HEK293 (cell line): ENCODE data around the gene SRSF6.

Experiments
- CTCF ChIA-PET: fragments of 350-600 bp; formaldehyde crosslinking; extraction: SDS; loops from one replicate; lab custom pipeline; 2021; ENCODE audit warnings: antibody characterized with exemption; lab: Yijun Ruan, JAX
- POLR2A ChIA-PET: fragments of 300-600 bp; formaldehyde crosslinking; extraction: SDS; loops from one replicate; lab custom pipeline; 2020; ENCODE audit warnings: antibody characterized with exemption, inconsistent platforms; lab: Yijun Ruan, JAX
- H3K27ac ChIP-seq: fragments of 200-500 bp; sonication (Bioruptor generic); 2 replicates; pipeline ENCODE4 v1.5.1; 2014; ENCODE audit warnings: low read depth, low read length, control low read depth, inconsistent platforms; ENCODE audit errors: extremely low read depth
- H3K36me3 ChIP-seq, 2 experiments: fragments of 200-500 bp in 1 of 2; sonication (Bioruptor generic) in 1 of 2; 1 replicate in 1 of 2; 2 replicates in 1 of 2; pipeline ENCODE4 v1.5.1; 2014 to 2017; ENCODE audit warnings: inconsistent platforms in 2 of 2, low read length in 2 of 2; ENCODE audit not compliant: control insufficient read depth in 2 of 2, insufficient read depth in 1 of 2
- H3K4me1 ChIP-seq: fragments of 200-500 bp; sonication (Bioruptor generic); 2 replicates; pipeline ENCODE4 v1.5.1; 2014; ENCODE audit warnings: mild to moderate bottlenecking, low read length, inconsistent platforms; ENCODE audit not compliant: control insufficient read depth, insufficient read depth
- H3K4me3 ChIP-seq: 2 replicates; pipeline ENCODE4 v1.5.1; 2011; ENCODE audit warnings: low read depth, mild to moderate bottlenecking, control low read depth, low read length, moderate library complexity
- H3K9me3 ChIP-seq: fragments of 200-500 bp; sonication (Bioruptor generic); 2 replicates; pipeline ENCODE4 v1.5.1; 2014; ENCODE audit warnings: low read depth, low read length, inconsistent platforms; ENCODE audit not compliant: control insufficient read depth, insufficient read depth
- GLIS2 ChIP-seq: fragments of 450-650 bp; formaldehyde crosslinking; IDR thresholded peaks from 2 replicates; pipeline ENCODE4 v1.5.1; 2016; ENCODE audit warnings: missing biosample characterization, missing genetic modification characterization
- ZNF112 ChIP-seq: fragments of 450-650 bp; formaldehyde crosslinking; IDR thresholded peaks from 2 replicates; pipeline ENCODE4 v1.5.0; 2017; ENCODE audit warnings: missing biosample characterization, missing genetic modification characterization
- ZNF221 ChIP-seq: fragments of 450-650 bp; formaldehyde crosslinking; IDR thresholded peaks from 2 replicates; pipeline ENCODE4 v1.5.1; 2017; ENCODE audit warnings: missing biosample characterization, missing genetic modification characterization, borderline replicate concordance
- ZNF341 ChIP-seq: fragments of 450-650 bp; formaldehyde crosslinking; IDR thresholded peaks from 2 replicates; pipeline ENCODE4; 2016; ENCODE audit warnings: low read depth, missing biosample characterization, missing genetic modification characterization
- ZNF664 ChIP-seq: fragments of 450-650 bp; formaldehyde crosslinking; IDR thresholded peaks from 2 replicates; pipeline ENCODE4 v1.5.1; 2016; ENCODE audit warnings: missing biosample characterization, missing genetic modification characterization
- ZNF701 ChIP-seq: fragments of 450-650 bp; formaldehyde crosslinking; IDR thresholded peaks from 2 replicates; pipeline ENCODE4 v1.5.1; 2016; ENCODE audit warnings: missing biosample characterization, missing genetic modification characterization
- ZNF76 ChIP-seq: fragments of 450-650 bp; formaldehyde crosslinking; IDR thresholded peaks from 2 replicates; pipeline ENCODE4; 2016; ENCODE audit warnings: low read depth, missing biosample characterization, missing genetic modification characterization, borderline replicate concordance
- ZNF776 ChIP-seq: fragments of 450-650 bp; formaldehyde crosslinking; IDR thresholded peaks from 2 replicates; pipeline ENCODE4 v1.5.0; 2017; ENCODE audit warnings: missing biosample characterization, missing genetic modification characterization, borderline replicate concordance
- TF ChIP-seq, protein P1 (sequence below): fragments of 450-650 bp; formaldehyde crosslinking; IDR thresholded peaks from 2 replicates; pipeline ENCODE4 v1.5.1; 2016; ENCODE audit warnings: missing biosample characterization, missing genetic modification characterization
- TF ChIP-seq, protein P2 (sequence below): fragments of 450-650 bp; formaldehyde crosslinking; IDR thresholded peaks from 2 replicates; pipeline ENCODE4 v1.5.1; 2016; ENCODE audit warnings: missing biosample characterization, missing genetic modification characterization
- TF ChIP-seq, protein P3 (sequence below): fragments of 450-650 bp; formaldehyde crosslinking; IDR thresholded peaks from 2 replicates; pipeline ENCODE4 v1.5.1; 2017; ENCODE audit warnings: missing biosample characterization, missing genetic modification characterization
- TF ChIP-seq, protein P4 (sequence below): fragments of 450-650 bp; formaldehyde crosslinking; IDR thresholded peaks from 2 replicates; pipeline ENCODE4 v1.5.1; 2016; ENCODE audit warnings: missing biosample characterization, missing genetic modification characterization

Gene SRSF6

DNA sequence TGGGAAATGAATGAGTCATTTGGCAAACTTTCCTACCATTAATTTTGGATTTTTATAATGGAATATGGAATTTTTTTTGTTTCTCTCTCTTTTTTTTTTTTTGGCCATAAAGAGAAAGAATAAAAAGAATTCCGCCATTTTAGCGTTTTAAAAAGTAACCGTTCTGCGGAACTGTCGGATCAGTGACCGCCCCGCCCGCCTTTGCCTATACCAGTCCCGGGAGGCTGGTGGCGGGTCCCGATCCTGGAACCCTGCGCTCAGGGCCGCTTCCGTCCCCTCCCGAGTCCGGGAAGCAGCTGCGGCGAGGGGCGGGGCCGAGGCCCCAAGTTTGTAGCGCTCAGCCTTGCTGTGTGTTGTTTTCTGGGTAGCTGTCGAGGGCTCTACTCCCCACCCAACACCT, 50.4 kb downstream of the SRSF6 start:
- Histone ChIP-seq H3K4me3 (peak overlapping the region; percentile 61), H3K36me3 (no peaks in the 10 kb centered on the region), H3K4me1 (no peaks in the 10 kb centered on the region), H3K27ac (no peak overlapping the region), H3K9me3 (no peaks in the 10 kb centered on the region)
- CTCF ChIA-PET: interaction anchor here (0.6 kb wide), 1 partner anchor 181 kb away, joined by 4 read pairs; no protein-coding TSS in a partner anchor
- POLR2A ChIA-PET: interaction anchor here (2.1 kb wide), 1 partner anchor 51 kb away, joined by 13 read pairs; the partner anchor contains the start of gene SRSF6
- TF ChIP-seq ZNF701 (tag by site-specific recombination) (no peak), ZNF221 (tag by site-specific recombination) (no peak), ZNF776 (tag by site-specific recombination) (no peak)
- TF ChIP-seq, protein P1, sequence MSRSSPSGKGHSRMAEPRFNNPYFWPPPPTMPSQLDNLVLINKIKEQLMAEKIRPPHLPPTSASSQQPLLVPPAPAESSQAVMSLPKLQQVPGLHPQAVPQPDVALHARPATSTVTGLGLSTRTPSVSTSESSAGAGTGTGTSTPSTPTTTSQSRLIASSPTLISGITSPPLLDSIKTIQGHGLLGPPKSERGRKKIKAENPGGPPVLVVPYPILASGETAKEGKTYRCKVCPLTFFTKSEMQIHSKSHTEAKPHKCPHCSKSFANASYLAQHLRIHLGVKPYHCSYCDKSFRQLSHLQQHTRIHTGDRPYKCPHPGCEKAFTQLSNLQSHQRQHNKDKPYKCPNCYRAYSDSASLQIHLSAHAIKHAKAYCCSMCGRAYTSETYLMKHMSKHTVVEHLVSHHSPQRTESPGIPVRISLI (tag by site-specific recombination): no peak

DNA sequence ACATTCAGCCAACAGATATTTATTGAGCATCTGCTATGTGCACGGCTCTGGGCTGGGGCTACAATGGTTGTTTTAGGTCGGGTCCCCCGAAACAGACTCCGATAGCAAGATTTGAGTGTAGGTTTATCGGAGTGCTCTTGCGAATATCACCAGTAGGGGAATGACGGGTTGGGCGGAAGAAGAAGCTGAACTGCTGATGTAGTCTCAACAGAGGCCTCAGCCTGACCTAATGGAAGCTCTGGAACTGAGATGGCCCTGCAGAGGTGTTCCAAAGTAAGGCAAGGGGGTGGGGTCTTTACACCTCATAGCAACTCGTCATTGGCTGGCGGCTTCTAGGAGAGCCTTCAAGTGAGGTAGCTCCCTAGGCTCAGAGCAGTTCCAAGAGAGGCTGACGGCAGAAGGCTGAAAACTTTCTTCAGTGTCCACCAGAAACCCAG, 50.9 kb downstream of the SRSF6 start:
- no peak overlapping the region for H3K27ac ChIP-seq
- no peaks in the 10 kb centered on the region for H3K4me1 ChIP-seq
- CTCF ChIA-PET: interaction anchor here (0.8 kb wide), 1 partner anchor 59 kb away, joined by 4 read pairs; no protein-coding TSS in a partner anchor
- no peaks in the 10 kb centered on the region for H3K9me3 ChIP-seq
- TF ChIP-seq GLIS2 (no peak), ZNF664 (peak; percentile 89), ZNF341 (no peak), ZNF112 (no peak), ZNF76 (tag by site-specific recombination) (no peak)
- TF ChIP-seq, protein P2, sequence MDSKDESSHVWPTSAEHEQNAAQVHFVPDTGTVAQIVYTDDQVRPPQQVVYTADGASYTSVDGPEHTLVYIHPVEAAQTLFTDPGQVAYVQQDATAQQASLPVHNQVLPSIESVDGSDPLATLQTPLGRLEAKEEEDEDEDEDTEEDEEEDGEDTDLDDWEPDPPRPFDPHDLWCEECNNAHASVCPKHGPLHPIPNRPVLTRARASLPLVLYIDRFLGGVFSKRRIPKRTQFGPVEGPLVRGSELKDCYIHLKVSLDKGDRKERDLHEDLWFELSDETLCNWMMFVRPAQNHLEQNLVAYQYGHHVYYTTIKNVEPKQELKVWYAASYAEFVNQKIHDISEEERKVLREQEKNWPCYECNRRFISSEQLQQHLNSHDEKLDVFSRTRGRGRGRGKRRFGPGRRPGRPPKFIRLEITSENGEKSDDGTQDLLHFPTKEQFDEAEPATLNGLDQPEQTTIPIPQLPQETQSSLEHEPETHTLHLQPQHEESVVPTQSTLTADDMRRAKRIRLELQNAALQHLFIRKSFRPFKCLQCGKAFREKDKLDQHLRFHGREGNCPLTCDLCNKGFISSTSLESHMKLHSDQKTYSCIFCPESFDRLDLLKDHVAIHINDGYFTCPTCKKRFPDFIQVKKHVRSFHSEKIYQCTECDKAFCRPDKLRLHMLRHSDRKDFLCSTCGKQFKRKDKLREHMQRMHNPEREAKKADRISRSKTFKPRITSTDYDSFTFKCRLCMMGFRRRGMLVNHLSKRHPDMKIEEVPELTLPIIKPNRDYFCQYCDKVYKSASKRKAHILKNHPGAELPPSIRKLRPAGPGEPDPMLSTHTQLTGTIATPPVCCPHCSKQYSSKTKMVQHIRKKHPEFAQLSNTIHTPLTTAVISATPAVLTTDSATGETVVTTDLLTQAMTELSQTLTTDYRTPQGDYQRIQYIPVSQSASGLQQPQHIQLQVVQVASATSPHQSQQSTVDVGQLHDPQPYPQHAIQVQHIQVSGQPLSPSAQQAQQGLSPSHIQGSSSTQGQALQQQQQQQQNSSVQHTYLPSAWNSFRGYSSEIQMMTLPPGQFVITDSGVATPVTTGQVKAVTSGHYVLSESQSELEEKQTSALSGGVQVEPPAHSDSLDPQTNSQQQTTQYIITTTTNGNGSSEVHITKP (tag by site-specific recombination): peak; percentile 66
- TF ChIP-seq, protein P3, sequence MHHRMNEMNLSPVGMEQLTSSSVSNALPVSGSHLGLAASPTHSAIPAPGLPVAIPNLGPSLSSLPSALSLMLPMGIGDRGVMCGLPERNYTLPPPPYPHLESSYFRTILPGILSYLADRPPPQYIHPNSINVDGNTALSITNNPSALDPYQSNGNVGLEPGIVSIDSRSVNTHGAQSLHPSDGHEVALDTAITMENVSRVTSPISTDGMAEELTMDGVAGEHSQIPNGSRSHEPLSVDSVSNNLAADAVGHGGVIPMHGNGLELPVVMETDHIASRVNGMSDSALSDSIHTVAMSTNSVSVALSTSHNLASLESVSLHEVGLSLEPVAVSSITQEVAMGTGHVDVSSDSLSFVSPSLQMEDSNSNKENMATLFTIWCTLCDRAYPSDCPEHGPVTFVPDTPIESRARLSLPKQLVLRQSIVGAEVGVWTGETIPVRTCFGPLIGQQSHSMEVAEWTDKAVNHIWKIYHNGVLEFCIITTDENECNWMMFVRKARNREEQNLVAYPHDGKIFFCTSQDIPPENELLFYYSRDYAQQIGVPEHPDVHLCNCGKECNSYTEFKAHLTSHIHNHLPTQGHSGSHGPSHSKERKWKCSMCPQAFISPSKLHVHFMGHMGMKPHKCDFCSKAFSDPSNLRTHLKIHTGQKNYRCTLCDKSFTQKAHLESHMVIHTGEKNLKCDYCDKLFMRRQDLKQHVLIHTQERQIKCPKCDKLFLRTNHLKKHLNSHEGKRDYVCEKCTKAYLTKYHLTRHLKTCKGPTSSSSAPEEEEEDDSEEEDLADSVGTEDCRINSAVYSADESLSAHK (tag by site-specific recombination): peak; percentile 58; the same call in 1 of the 2 replicates
- TF ChIP-seq, protein P4, sequence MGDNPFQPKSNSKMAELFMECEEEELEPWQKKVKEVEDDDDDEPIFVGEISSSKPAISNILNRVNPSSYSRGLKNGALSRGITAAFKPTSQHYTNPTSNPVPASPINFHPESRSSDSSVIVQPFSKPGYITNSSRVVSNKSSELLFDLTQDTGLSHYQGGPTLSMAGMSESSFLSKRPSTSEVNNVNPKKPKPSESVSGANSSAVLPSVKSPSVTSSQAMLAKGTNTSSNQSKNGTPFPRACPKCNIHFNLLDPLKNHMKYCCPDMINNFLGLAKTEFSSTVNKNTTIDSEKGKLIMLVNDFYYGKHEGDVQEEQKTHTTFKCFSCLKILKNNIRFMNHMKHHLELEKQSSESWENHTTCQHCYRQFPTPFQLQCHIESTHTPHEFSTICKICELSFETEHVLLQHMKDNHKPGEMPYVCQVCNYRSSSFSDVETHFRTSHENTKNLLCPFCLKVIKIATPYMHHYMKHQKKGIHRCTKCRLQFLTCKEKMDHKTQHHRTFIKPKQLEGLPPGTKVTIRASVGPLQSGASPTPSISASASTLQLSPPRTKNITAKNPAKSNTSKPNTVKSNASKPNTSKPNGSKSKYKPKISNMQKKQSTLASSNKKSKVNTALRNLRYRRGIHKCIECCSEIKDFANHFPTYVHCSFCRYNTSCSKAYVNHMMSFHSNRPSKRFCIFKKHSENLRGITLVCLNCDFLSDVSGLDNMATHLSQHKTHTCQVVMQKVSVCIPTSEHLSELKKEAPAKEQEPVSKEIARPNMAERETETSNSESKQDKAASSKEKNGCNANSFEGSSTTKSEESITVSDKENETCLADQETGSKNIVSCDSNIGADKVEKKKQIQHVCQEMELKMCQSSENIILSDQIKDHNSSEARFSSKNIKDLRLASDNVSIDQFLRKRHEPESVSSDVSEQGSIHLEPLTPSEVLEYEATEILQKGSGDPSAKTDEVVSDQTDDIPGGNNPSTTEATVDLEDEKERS: no peak
- TF ChIP-seq, all 188 proteins: peak for 3
- POLR2A ChIA-PET: no interaction called here
- Histone ChIP-seq H3K4me3 (no peak overlapping the region), H3K36me3 (no peaks in the 10 kb centered on the region)
